ENCODE measurements around the gene PVALB. TPM values are rescaled to one million over a fixed set of nuclear protein-coding genes. Genes with fewer than 3 reads are reported as not detected.
"Not testable (repeated sequence)": the region's sequence is repeated elsewhere in the genome, so short reads cannot be mapped to it uniquely, and the experiment has no call there.

The PVALB gene
- polyA plus RNA-seq, 4 donors = 3.9 to 12.3 (median 7.7) TPM

GRCh38 chr22:36759481-36760159 lies 57.2 kb downstream of the PVALB start:
- DNase-seq (ENCODE audit: low read depth in 4 of 4, low spot score in 3 of 4) = no peak

- no peak for DNase-seq (ENCODE audit: low read depth in 4 of 4, low spot score in 3 of 4)
Measured at GRCh38 chr22:36758792-36759271, 58.0 kb downstream of the PVALB start.

GRCh38 chr22:36757668-36758211 lies 59.1 kb downstream of the PVALB start:
- DNase-seq (ENCODE audit: low read depth in 4 of 4, low spot score in 3 of 4) = no peak

- no peak for DNase-seq (ENCODE audit: low read depth in 4 of 4, low spot score in 3 of 4)
Measured at GRCh38 chr22:36756746-36757655, 59.8 kb downstream of the PVALB start.

- no peak for DNase-seq (ENCODE audit: low read depth in 4 of 4, low spot score in 3 of 4)
Measured at GRCh38 chr22:36756031-36756430, 60.8 kb downstream of the PVALB start.

- no peak for DNase-seq (ENCODE audit: low read depth in 4 of 4, low spot score in 3 of 4)
Measured at GRCh38 chr22:36755316-36755715, 61.5 kb downstream of the PVALB start.

GRCh38 chr22:36754881-36755280 lies 62.0 kb downstream of the PVALB start:
- DNase-seq (ENCODE audit: low read depth in 4 of 4, low spot score in 3 of 4) = not testable (repeated sequence)

GRCh38 chr22:36753916-36754315 lies 62.9 kb downstream of the PVALB start:
- no peak for DNase-seq (ENCODE audit: low read depth in 4 of 4, low spot score in 3 of 4)

- DNase-seq (ENCODE audit: low read depth in 4 of 4, low spot score in 3 of 4) = no peak
Measured at GRCh38 chr22:36753120-36753802, 63.6 kb downstream of the PVALB start.

Other genes with a start within 250 kb of the PVALB start
- gene CACNG2, start 113.3 kb downstream of the PVALB start, polyA plus RNA-seq (ENCODE audit: insufficient read length in 4 of 4) = not detected
- 10 to 100 TPM; 38.4 to 60.8 (median 52.9) TPM for gene IFT27, start 40.9 kb downstream of the PVALB start, polyA plus RNA-seq (ENCODE audit: insufficient read length in 4 of 4)
- gene NCF4, start 44.0 kb upstream of the PVALB start, polyA plus RNA-seq (ENCODE audit: insufficient read length in 4 of 4) = 1 to 10 TPM; 1.5 to 6.0 (median 2.1) TPM
- 1 to 10 TPM; 2.3 to 3.1 (median 2.8) TPM for gene CSF2RB, start 96.6 kb upstream of the PVALB start, polyA plus RNA-seq (ENCODE audit: insufficient read length in 4 of 4)
- gene TST, start 202.4 kb upstream of the PVALB start, polyA plus RNA-seq (ENCODE audit: insufficient read length in 4 of 4) = 10 to 100 TPM; 13.0 to 64.4 (median 37.9) TPM
- 10 to 100 TPM; 33.3 to 75.5 (median 46.1) TPM for gene MPST, start 202.7 kb upstream of the PVALB start, polyA plus RNA-seq (ENCODE audit: insufficient read length in 4 of 4)
- 10 to 100 TPM; 24.7 to 33.6 (median 25.4) TPM for gene KCTD17, start 234.7 kb upstream of the PVALB start, polyA plus RNA-seq (ENCODE audit: insufficient read length in 4 of 4)